Esophagus squamous epithelium (tissue), 5 donors: Measurements from ENCODE around the gene SEC14L5. TPM values are rescaled to one million over a fixed set of nuclear protein-coding genes. Genes with fewer than 3 reads are reported as not detected.

Source experiments
- DNase-seq: peaks from one replicate; lab custom pipeline; 2025; lab: John Stamatoyannopoulos, UW
- H3K27ac ChIP-seq, 4 donors: fragments of 200-600 bp; sonication (generic); one replicate each; pipeline ENCODE4 v1.5.1; 2016 to 2019; ENCODE audit warnings: mild to moderate bottlenecking in 1 of 4
- H3K27me3 ChIP-seq, 4 donors: fragments of 200-600 bp; sonication (generic); 1 replicate in 3 of 4; 2 replicates in 1 of 4; pipeline versions ENCODE4 v1.5.1 to v1.6.0; 2017 to 2021; ENCODE audit warnings: antibody characterized with exemption in 1 of 4
- H3K36me3 ChIP-seq, 3 donors: fragments of 200-600 bp; sonication (generic); one replicate each; pipeline ENCODE4 v1.5.1; 2016 to 2019
- H3K4me1 ChIP-seq, 3 donors: fragments of 200-600 bp; sonication (generic); one replicate each; pipeline ENCODE4 v1.5.1; 2017 to 2019
- H3K4me3 ChIP-seq, 4 donors: fragments of 200-600 bp; sonication (generic); 1 replicate in 3 of 4; 2 replicates in 1 of 4; pipeline ENCODE4 v1.5.1; 2016 to 2019; ENCODE audit warnings: mild to moderate bottlenecking in 2 of 4, moderate library complexity in 1 of 4
- H3K9me3 ChIP-seq, 3 donors: fragments of 200-600 bp; sonication (generic); one replicate each; pipeline ENCODE4 v1.5.1; 2016 to 2019
- CTCF ChIP-seq, 6 experiments: fragments of 450-650 bp in 4 of 6; fragments of 200-600 bp in 2 of 6; sonication (generic) in 2 of 6; IDR thresholded peaks; one replicate each; pipeline ENCODE4 v1.5.1; 2016 to 2019; ENCODE audit warnings: antibody characterized with exemption in 6 of 6, mild to moderate bottlenecking in 4 of 6, moderate library complexity in 4 of 6
- POLR2A ChIP-seq, 4 donors: fragments of 450-650 bp; IDR thresholded peaks; one replicate each; pipeline ENCODE4 v1.6.1; 2017; ENCODE audit warnings: antibody characterized with exemption in 4 of 4, mild to moderate bottlenecking in 4 of 4, moderate library complexity in 3 of 4
- WGBS, 2 donors: methylation state at CpG; one replicate each; pipeline ENCODE4 v1.1.5; 2018; 5-methylcytosine and 5-hydroxymethylcytosine counted together
- intact Hi-C: fragments of 100-400 bp; cut with DNase I; formaldehyde crosslinking; loops from one replicate; pipeline ENCODE4 v1.15.0; 2022
- total RNA-seq, 4 donors: library from RNA; depleted of rRNA; stranded (reverse); fragments of >200 nt; gene quantifications; one replicate each; pipeline ENCODE4 v1.1.0, GENCODE V29; 2016
- donor health status: DM: yes; HTN: yes; CAD: no.

SEC14L5 gene
- total RNA-seq, 4 donors from 2014 or later: 0.22 to 5.6 (median 0.49) TPM

GRCh38 chr16:4924593-4925292, 33.4 kb upstream of the SEC14L5 start:
- H3K4me1 ChIP-seq: peaks cover 22 to 94% (median 45%) of the 10 kb centered on the region in 3 donors
- H3K9me3 ChIP-seq: peaks cover 0 to 4% (median 0%) of the 10 kb centered on the region in 3 donors

GRCh38 chr16:4925293-4925607, 32.9 kb upstream of the SEC14L5 start:
- WGBS, 2 donors: 52 to 60% methylated on average over 5 of the region's 5 CpGs
- peak overlapping the region; percentile 83 to 97 (median 90) for H3K27ac ChIP-seq
- DNase-seq: no peak
- TF ChIP-seq CTCF (IDR thresholded peaks at IDR 0.05) (no peak), POLR2A (IDR thresholded peaks at IDR 0.05) (no peak)
- no peaks in the 10 kb centered on the region for H3K27me3 ChIP-seq
- intact Hi-C loops: no loop called here
- peak overlapping the region in 3 of 4 donors; percentile 22 to 34 (median 30) for H3K4me3 ChIP-seq
- peaks cover 22 to 95% (median 43%) of the 10 kb centered on the region in 3 donors for H3K4me1 ChIP-seq
- H3K9me3 ChIP-seq: peaks cover 0 to 4% (median 0%) of the 10 kb centered on the region in 3 donors
- H3K36me3 ChIP-seq: peaks cover 0 to 59% (median 6%) of the 10 kb centered on the region in 3 donors

More at GRCh38 chr16:4924593-4925292, 33.4 kb upstream of the SEC14L5 start:
- H3K27me3 ChIP-seq: no peaks in the 10 kb centered on the region
- no peak for DNase-seq
- peaks cover 0 to 54% (median 3%) of the 10 kb centered on the region in 3 donors for H3K36me3 ChIP-seq
- peak overlapping the region; percentile 83 to 97 (median 90) for H3K27ac ChIP-seq
- no peak for TF ChIP-seq POLR2A (IDR thresholded peaks at IDR 0.05)
- no peak for TF ChIP-seq CTCF (IDR thresholded peaks at IDR 0.05)
- peak overlapping the region in 3 of 4 donors; percentile 22 to 34 (median 30) for H3K4me3 ChIP-seq
- intact Hi-C loops: no loop called here
- 23 to 45% methylated on average over 4 to 8 of the region's 12 CpGs for WGBS, 2 donors

- intact Hi-C loops: no loop called here
- H3K4me1 ChIP-seq: peaks cover 22 to 95% (median 44%) of the 10 kb centered on the region in 3 donors
- H3K9me3 ChIP-seq: peaks cover 0 to 4% (median 0%) of the 10 kb centered on the region in 3 donors
- H3K27me3 ChIP-seq: no peaks in the 10 kb centered on the region
- H3K27ac ChIP-seq: peak overlapping the region; percentile 83 to 97 (median 90)
- 33 to 87% methylated on average over 5 of the region's 5 CpGs for WGBS, 2 donors
- peak overlapping the region in 2 of 4 donors; percentile 22 to 30 for H3K4me3 ChIP-seq
- H3K36me3 ChIP-seq: peaks cover 0 to 59% (median 7%) of the 10 kb centered on the region in 3 donors
- no peak for TF ChIP-seq POLR2A (IDR thresholded peaks at IDR 0.05)
- no peak for TF ChIP-seq CTCF (IDR thresholded peaks at IDR 0.05)
- DNase-seq: no peak
Measured at GRCh38 chr16:4925791-4926190, 32.3 kb upstream of the SEC14L5 start.

GRCh38 chr16:4926928-4927327, 31.2 kb upstream of the SEC14L5 start:
- Histone ChIP-seq H3K36me3 (peaks cover 0 to 59% (median 7%) of the 10 kb centered on the region in 3 donors), H3K27ac (peak overlapping the region; percentile 25 to 97 (median 90)), H3K9me3 (peaks cover 0 to 4% (median 0%) of the 10 kb centered on the region in 3 donors), H3K27me3 (no peaks in the 10 kb centered on the region), H3K4me3 (no peak overlapping the region), H3K4me1 (peaks cover 22 to 95% (median 56%) of the 10 kb centered on the region in 3 donors)
- TF ChIP-seq POLR2A (IDR thresholded peaks at IDR 0.05) (no peak), CTCF (IDR thresholded peaks at IDR 0.05) (no peak)
- no peak for DNase-seq
- WGBS, 2 donors: 85 to 93% methylated on average over 2 of the region's 2 CpGs
- intact Hi-C loops: no loop called here

GRCh38 chr16:4927661-4928060, 30.5 kb upstream of the SEC14L5 start:
- H3K27ac ChIP-seq: peak overlapping the region; percentile 25 to 97 (median 90)
- H3K27me3 ChIP-seq: no peaks in the 10 kb centered on the region
- peaks cover 0 to 4% (median 0%) of the 10 kb centered on the region in 3 donors for H3K9me3 ChIP-seq
- no peak for TF ChIP-seq POLR2A (IDR thresholded peaks at IDR 0.05)
- no peak for TF ChIP-seq CTCF (IDR thresholded peaks at IDR 0.05)
- intact Hi-C loops: no loop called here
- peaks cover 0 to 59% (median 7%) of the 10 kb centered on the region in 3 donors for H3K36me3 ChIP-seq
- WGBS, 2 donors: 52 to 53% methylated on average over 2 of the region's 2 CpGs
- peaks cover 22 to 95% (median 51%) of the 10 kb centered on the region in 3 donors for H3K4me1 ChIP-seq
- no peak for DNase-seq
- no peak overlapping the region for H3K4me3 ChIP-seq
